ENCODE results near the gene CIC. TPM values are rescaled to one million over a fixed set of nuclear protein-coding genes. Genes with fewer than 3 reads are reported as not detected.

CIC gene
- total and polyA plus RNA-seq, 9 of the 15 experiments (the other 6 are each of a cell fraction or from before 2014, with no cell fraction given): 0.07 to 44.7 (median 8.6) TPM

DNA sequence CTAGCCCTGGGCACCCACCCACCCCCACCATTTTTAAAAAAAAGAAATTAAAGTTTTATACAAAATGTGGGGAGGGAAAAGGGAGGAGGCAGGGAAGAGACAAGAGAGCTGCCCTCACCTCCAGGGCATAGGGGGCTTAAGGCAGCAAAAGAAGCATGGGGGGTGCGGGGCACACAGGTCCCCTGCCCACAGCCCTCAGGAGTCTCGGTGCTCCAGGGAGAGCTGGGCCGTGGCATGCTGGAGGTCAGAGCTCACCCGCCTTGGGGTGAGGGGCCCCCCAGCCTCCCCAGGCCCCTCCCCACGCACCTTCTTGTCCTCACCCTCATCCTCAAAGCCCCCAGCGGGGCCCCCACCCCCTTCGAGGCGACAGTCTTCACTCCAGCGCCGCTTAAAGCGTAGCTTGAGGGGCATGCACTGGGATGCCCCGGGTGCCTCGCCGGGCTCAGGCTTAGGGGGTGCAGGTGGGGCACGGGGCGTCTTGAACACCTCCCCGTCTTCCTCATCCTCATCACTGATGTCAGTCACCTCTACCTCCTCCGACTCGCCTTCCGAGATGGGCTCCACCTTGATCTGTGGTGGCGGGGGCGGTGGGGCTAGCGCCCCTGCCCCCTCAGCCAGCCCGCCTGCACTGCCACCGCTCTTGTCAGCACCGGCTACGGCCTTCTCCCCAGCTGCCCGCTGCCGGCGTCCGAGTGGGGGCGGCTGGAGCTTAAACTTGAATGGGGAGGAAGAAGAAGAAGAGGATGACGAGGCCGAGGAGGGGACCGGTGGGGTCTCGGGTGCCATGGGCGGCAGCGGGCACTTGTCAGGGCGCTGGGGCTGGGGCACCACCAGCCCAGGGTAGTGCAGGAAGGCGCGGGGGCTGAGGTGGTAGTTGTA lies 20.5 kb upstream of the CIC start:
- peaks cover 49% of the 10 kb centered on the region; the same call in 2 of the 3 replicates for H3K36me3 ChIP-seq (ENCODE audit: control insufficient read depth, insufficient read depth, low read length)
- in situ Hi-C loops (cut with MboI) (no loop called here), intact Hi-C loops (cut with micrococcal nuclease) (no loop called here)
- no peaks in the 10 kb centered on the region for H3K9me3 ChIP-seq (replicated peaks; ENCODE audit: control insufficient read depth, insufficient read depth, low read depth, low read length)
- BruUV-seq (replicated peaks): no TSS peak
- H3K4me2 ChIP-seq (ENCODE audit: insufficient read depth, low read length): no peak overlapping the region
- H3K9ac ChIP-seq (ENCODE audit: insufficient read depth in 1 of 2, low read depth in 2 of 2, low read length in 2 of 2): 0 out of 4 replicates have a peak overlapping the region, but pooled peaks of 1 of the 2 experiments have one; percentile 19
- H3K27ac ChIP-seq (ENCODE audit: extremely low read depth, low read depth, low read length): no peak overlapping the region
- ATAC-seq (no peak), FAIRE-seq (no peak), DNase-seq (ENCODE audit: extremely low read depth in 1 of 4, low spot score in 3 of 4) (no peak)
- ChIA-PET CTCF (ENCODE audit: low intra/inter-chr PET ratio) (no interaction called here), POLR2A (interaction anchor here (1.0 kb wide), 1 partner anchor 56 kb away, joined by 3 read pairs; no protein-coding TSS in a partner anchor)
- no peak for TF ChIP-seq SRSF1 (IDR thresholded peaks at IDR 0.05; ENCODE audit: low read depth, low read length)
- no peak for TF ChIP-seq RFX7 (CRISPR knock-in tag; IDR thresholded peaks at IDR 0.05)
- 0 out of 2 replicates have a peak, but pooled peaks have one; percentile 30 for TF ChIP-seq HNRNPL (IDR thresholded peaks at IDR 0.05; ENCODE audit: low read depth, low read length)
- TF ChIP-seq ZNF778 (CRISPR knock-in tag; IDR thresholded peaks at IDR 0.05): no peak
- TF ChIP-seq KLF6 (CRISPR knock-in tag; IDR thresholded peaks at IDR 0.05; ENCODE audit: borderline replicate concordance): no peak
- peak; percentile 49 for TF ChIP-seq PCBP1 (IDR thresholded peaks at IDR 0.05; ENCODE audit: low read depth, low read length, poor library complexity, severe bottlenecking)
- TF ChIP-seq BACH1 (tag; IDR thresholded peaks at IDR 0.05): no peak
- peak; percentile 52 for TF ChIP-seq RBFOX2 (IDR thresholded peaks at IDR 0.05; ENCODE audit: low read depth, low read length)
- TF ChIP-seq SIX5 (IDR thresholded peaks at IDR 0.05; ENCODE audit: borderline replicate concordance in 1 of 2, insufficient read depth in 1 of 2, low read depth in 1 of 2, low read length in 2 of 2): no peak
- no peak for TF ChIP-seq FOXK2 (conservative IDR thresholded peaks at IDR 0.05 in 1 of 2, IDR thresholded peaks at IDR 0.05 in 1 of 2; ENCODE audit: low read depth in 2 of 2)
- peak; percentile 25; the same call in 1 of the 2 replicates for TF ChIP-seq SUPT5H (IDR thresholded peaks at IDR 0.05)
- no peak for TF ChIP-seq PHF8 (IDR thresholded peaks at IDR 0.05; ENCODE audit: borderline replicate concordance, low read length)
- TF ChIP-seq, protein P1, sequence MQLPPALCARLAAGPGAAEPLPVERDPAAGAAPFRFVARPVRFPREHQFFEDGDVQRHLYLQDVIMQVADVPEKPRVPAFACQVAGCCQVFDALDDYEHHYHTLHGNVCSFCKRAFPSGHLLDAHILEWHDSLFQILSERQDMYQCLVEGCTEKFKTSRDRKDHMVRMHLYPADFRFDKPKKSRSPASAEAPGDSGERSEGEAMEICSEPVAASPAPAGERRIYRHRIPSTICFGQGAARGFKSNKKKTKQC (CRISPR knock-in tag; IDR thresholded peaks at IDR 0.05): no peak
- no peak for TF ChIP-seq ZNF24 (IDR thresholded peaks at IDR 0.05)
- TF ChIP-seq POLR2A (conservative IDR thresholded peaks at IDR 0.05): peak; percentile 34; the same call in 1 of the 2 replicates
- peaks cover 4% of the 10 kb centered on the region for H3K9me1 ChIP-seq (ENCODE audit: control insufficient read depth, insufficient read depth, low read length)
- no peaks in the 10 kb centered on the region for H3K27me3 ChIP-seq (ENCODE audit: control insufficient read depth in 2 of 2, insufficient read depth in 2 of 2, low read length in 2 of 2)
- peaks cover 25 to 58% of the 10 kb centered on the region in 2 experiments for H3K4me1 ChIP-seq (replicated peaks in 1 of 2; ENCODE audit: control insufficient read depth in 2 of 2, insufficient read depth in 2 of 2, low read length in 2 of 2)
- no peak overlapping the region for H2AFZ ChIP-seq (ENCODE audit: low read depth, low read length)
- 89% methylated on average over 32 of the region's 41 CpGs for WGBS (ENCODE audit: insufficient coverage, low coverage, missing lambda C conversion rate)
- H3K4me3 ChIP-seq: no peak overlapping the region
- peaks cover 50% of the 10 kb centered on the region for H3K79me2 ChIP-seq (ENCODE audit: control insufficient read depth, insufficient read depth, low read length)
- H4K20me1 ChIP-seq (replicated peaks; ENCODE audit: control insufficient read depth, insufficient read depth, low read length): peaks cover 10% of the 10 kb centered on the region; the same call in 1 of the 2 replicates
